SK-N-SH treated with all-trans-retinoic acid at 6 μM for 48 hours (cell line): ENCODE results near the gene CFAP251.

Experiments used
- ATAC-seq: fragments of 200-7000 bp; cut with Tn5 transposase; 3 replicates; pipeline ENCODE4 v1.9.1; 2020; ENCODE audit warnings: mild to moderate bottlenecking, moderate library complexity
- ARNTL ChIP-seq: fragments of 450-650 bp; formaldehyde crosslinking; IDR thresholded peaks from 2 replicates; pipeline ENCODE4 v1.5.0; 2020; ENCODE audit warnings: low read depth, mild to moderate bottlenecking, moderate library complexity, borderline replicate concordance
- BACH2 ChIP-seq: fragments of 250-450 bp; sonication (Bioruptor Pico); IDR thresholded peaks from 2 replicates; pipeline ENCODE4 v1.9.0; 2021; ENCODE audit warnings: mild to moderate bottlenecking, borderline replicate concordance
- CREB5 ChIP-seq: fragments of 250-450 bp; sonication (Bioruptor Pico); IDR thresholded peaks from 2 replicates; pipeline ENCODE4 v1.5.1; 2020; ENCODE audit warnings: low read depth, mild to moderate bottlenecking, moderate library complexity
- CSDC2 ChIP-seq: fragments of 250-450 bp; sonication (Bioruptor Pico); IDR thresholded peaks from 2 replicates; pipeline ENCODE4 v1.5.0; 2020; ENCODE audit warnings: mild to moderate bottlenecking, moderate library complexity
- CSRNP3 ChIP-seq: fragments of 250-450 bp; sonication (Bioruptor Pico); IDR thresholded peaks from 2 replicates; pipeline ENCODE4 v1.5.1; 2021; ENCODE audit warnings: mild to moderate bottlenecking, moderate library complexity
- GLIS3 ChIP-seq: fragments of 250-450 bp; sonication (Bioruptor Pico); IDR thresholded peaks from 2 replicates; pipeline ENCODE4 v1.5.0; 2020; ENCODE audit warnings: mild to moderate bottlenecking, moderate library complexity
- ISL1 ChIP-seq: fragments of 250-450 bp; sonication (Bioruptor Pico); IDR thresholded peaks from 2 replicates; pipeline ENCODE4 v2.1.2; 2022; ENCODE audit warnings: mild to moderate bottlenecking, moderate library complexity
- OSR1 ChIP-seq: fragments of 250-450 bp; sonication (Bioruptor Pico); IDR thresholded peaks from 2 replicates; pipeline ENCODE4 v1.8.0; 2022; ENCODE audit warnings: moderate library complexity, mild to moderate bottlenecking, inconsistent platforms
- POU6F1 ChIP-seq: fragments of 250-450 bp; sonication (Bioruptor Pico); IDR thresholded peaks from 2 replicates; pipeline ENCODE4 v1.8.0; 2021; ENCODE audit warnings: low read depth, mild to moderate bottlenecking, moderate library complexity, borderline replicate concordance
- PPARA ChIP-seq: fragments of 250-450 bp; sonication (Bioruptor Pico); IDR thresholded peaks from 2 replicates; pipeline ENCODE4 v1.5.0; 2020; ENCODE audit warnings: mild to moderate bottlenecking, borderline replicate concordance
- RARB ChIP-seq: fragments of 250-450 bp; sonication (Bioruptor Pico); IDR thresholded peaks from 2 replicates; pipeline ENCODE4 v1.8.0; 2021; ENCODE audit warnings: mild to moderate bottlenecking, moderate library complexity
- SNAI2 ChIP-seq: fragments of 250-450 bp; sonication (Bioruptor Pico); IDR thresholded peaks from 2 replicates; pipeline ENCODE4 v1.5.0; 2020; ENCODE audit warnings: mild to moderate bottlenecking, moderate library complexity
- TCF4 ChIP-seq: fragments of 250-450 bp; sonication (Bioruptor Pico); IDR thresholded peaks from 2 replicates; pipeline ENCODE4 v1.8.0; 2021; ENCODE audit warnings: mild to moderate bottlenecking, moderate library complexity, borderline replicate concordance
- TSHZ2 ChIP-seq: fragments of 250-450 bp; sonication (Bioruptor Pico); IDR thresholded peaks from 2 replicates; pipeline ENCODE4 v1.5.0; 2020; ENCODE audit warnings: mild to moderate bottlenecking, moderate library complexity
- ZC3H10 ChIP-seq: fragments of 250-450 bp; sonication (Bioruptor Pico); IDR thresholded peaks from 2 replicates; pipeline ENCODE4 v1.5.1; 2021; ENCODE audit warnings: mild to moderate bottlenecking, moderate library complexity
- ZFP3 ChIP-seq: fragments of 250-450 bp; sonication (Bioruptor Pico); IDR thresholded peaks from 2 replicates; pipeline ENCODE4 v1.5.0; 2020; ENCODE audit warnings: mild to moderate bottlenecking, moderate library complexity
- ZFP30 ChIP-seq: fragments of 450-650 bp; formaldehyde crosslinking; IDR thresholded peaks from 2 replicates; pipeline ENCODE4 v1.5.0; 2022; ENCODE audit warnings: mild to moderate bottlenecking, moderate library complexity
- ZNF565 ChIP-seq: fragments of 450-650 bp; formaldehyde crosslinking; conservative IDR thresholded peaks from 2 replicates; pipeline ENCODE4 v1.5.0; 2020; ENCODE audit warnings: low read depth, mild to moderate bottlenecking, moderate library complexity
- ZNF70 ChIP-seq: fragments of 450-650 bp; formaldehyde crosslinking; IDR thresholded peaks from 2 replicates; pipeline ENCODE4 v1.5.0; 2020; ENCODE audit warnings: mild to moderate bottlenecking, moderate library complexity
- ZNF8 ChIP-seq: fragments of 450-650 bp; formaldehyde crosslinking; IDR thresholded peaks from 2 replicates; pipeline ENCODE4 v1.5.0; 2020; ENCODE audit warnings: mild to moderate bottlenecking, moderate library complexity

Gene CFAP251

GRCh38 chr12:122022393-122023338, 104.3 kb downstream of the CFAP251 start:
- TF ChIP-seq BACH2 (CRISPR knock-in tag) = no peak
- no peak for TF ChIP-seq CREB5 (CRISPR knock-in tag)
- TF ChIP-seq ZNF8 (CRISPR knock-in tag) = no peak
- TF ChIP-seq TSHZ2 (CRISPR knock-in tag) = no peak
- TF ChIP-seq SNAI2 (CRISPR knock-in tag) = no peak
- no peak for TF ChIP-seq PPARA (CRISPR knock-in tag)
- TF ChIP-seq ZNF70 = no peak
- no peak for TF ChIP-seq RARB
- TF ChIP-seq POU6F1 (CRISPR knock-in tag) = no peak
- TF ChIP-seq OSR1 = no peak
- no peak for TF ChIP-seq CSDC2 (CRISPR knock-in tag)
- TF ChIP-seq ZFP30 = no peak
- TF ChIP-seq ZNF565 = no peak
- ATAC-seq = peak; percentile 18

GRCh38 chr12:122023339-122024131, 105.1 kb downstream of the CFAP251 start:
- ATAC-seq = peak; percentile 70
- TF ChIP-seq CSDC2 (CRISPR knock-in tag) (no peak), ZFP30 (no peak), OSR1 (no peak), ARNTL (CRISPR knock-in tag) (no peak), RARB (no peak), CREB5 (CRISPR knock-in tag) (no peak), GLIS3 (no peak), PPARA (CRISPR knock-in tag) (no peak), ZC3H10 (CRISPR knock-in tag) (no peak), BACH2 (CRISPR knock-in tag) (no peak), ISL1 (no peak), ZFP3 (CRISPR knock-in tag) (no peak), CSRNP3 (CRISPR knock-in tag) (no peak), TCF4 (CRISPR knock-in tag) (no peak), TSHZ2 (CRISPR knock-in tag) (no peak), ZNF70 (no peak), POU6F1 (CRISPR knock-in tag) (no peak)
- TF ChIP-seq, all 23 proteins: peak for 0
